CD4-positive, alpha-beta T cell (primary cell): ENCODE measurements around the gene GGTLC2. TPM values are rescaled to one million over a fixed set of nuclear protein-coding genes. Genes with fewer than 3 reads are reported as not detected.
"Not testable (repeated sequence)": the region's sequence is repeated elsewhere in the genome, so short reads cannot be mapped to it uniquely, and the experiment has no call there.

Experiments
- ATAC-seq: fragments of 200-7000 bp; cut with Tn5 transposase; one replicate; pipeline ENCODE4 v1.10.0; 2022; ENCODE audit warnings: mild to moderate bottlenecking; ENCODE audit not compliant: poor library complexity
- CTCF ChIA-PET: fragments of 350-600 bp; sonication (Branson Sonifier 250); formaldehyde crosslinking; loops from one replicate; lab custom pipeline; 2021; ENCODE audit warnings: antibody characterized with exemption, inconsistent platforms; lab: Charles Lee
- POLR2A ChIA-PET: fragments of 350-600 bp; sonication (Branson Sonifier 250); formaldehyde crosslinking; loops from one replicate; lab custom pipeline; 2021; ENCODE audit warnings: antibody characterized with exemption, inconsistent platforms; lab: Charles Lee
- DNase-seq, 14 experiments: peaks; one replicate each; pipeline ENCODE4 v3.0.0-alpha.2; 2013 to 2020; ENCODE audit warnings: mixed read lengths in 2 of 14
- H3K27ac ChIP-seq, 2 donors: one replicate each; pipeline versions ENCODE4 v1.5.1 to v1.7.0; 2013; ENCODE audit warnings: low read length in 2 of 2, low read depth in 1 of 2, mild to moderate bottlenecking in 1 of 2
- H3K27me3 ChIP-seq, 2 experiments: 1 replicate in 1 of 2; 2 replicates in 1 of 2; pipeline versions ENCODE4 v1.6.1 to v1.7.0; 2013; ENCODE audit warnings: low read length in 2 of 2, control low read depth in 1 of 2, mild to moderate bottlenecking in 1 of 2, moderate library complexity in 1 of 2; ENCODE audit not compliant: insufficient read depth in 2 of 2, control insufficient read depth in 1 of 2
- H3K36me3 ChIP-seq: one replicate; pipeline ENCODE4 v1.6.1; 2013; ENCODE audit warnings: low read length, control low read depth; ENCODE audit not compliant: insufficient read depth
- H3K4me1 ChIP-seq: one replicate; pipeline ENCODE4 v1.6.1; 2013; ENCODE audit warnings: low read length, control low read depth; ENCODE audit not compliant: insufficient read depth
- H3K4me3 ChIP-seq: one replicate; pipeline ENCODE4 v1.5.1; 2013; ENCODE audit warnings: mild to moderate bottlenecking, low read length, moderate library complexity
- H3K9me3 ChIP-seq, 2 experiments: 1 replicate in 1 of 2; 2 replicates in 1 of 2; pipeline versions ENCODE4 v1.6.1 to v1.7.0; 2013; ENCODE audit warnings: low read length in 2 of 2, mild to moderate bottlenecking in 2 of 2, control low read depth in 1 of 2, moderate library complexity in 1 of 2; ENCODE audit not compliant: control insufficient read depth in 1 of 2, insufficient read depth in 1 of 2
- H3K27ac Mint-ChIP-seq: one replicate; pipeline ENCODE4 v1.8.0; 2020; ENCODE audit warnings: mixed read lengths
- H3K27me3 Mint-ChIP-seq: one replicate; pipeline ENCODE4 v1.8.0; 2021; ENCODE audit warnings: mixed read lengths
- H3K36me3 Mint-ChIP-seq: one replicate; pipeline ENCODE4 v1.8.0; 2021; ENCODE audit warnings: low read depth, mixed read lengths
- H3K4me1 Mint-ChIP-seq: one replicate; pipeline ENCODE4 v1.8.0; 2021; ENCODE audit warnings: low read depth, mixed read lengths
- H3K4me3 Mint-ChIP-seq: one replicate; pipeline ENCODE4 v1.8.0; 2020; ENCODE audit warnings: mild to moderate bottlenecking, mixed read lengths
- H3K9me3 Mint-ChIP-seq: one replicate; pipeline ENCODE4 v1.8.0; 2020; ENCODE audit warnings: mixed read lengths
- CTCF ChIP-seq: fragments of 200-600 bp; IDR thresholded peaks from one replicate; pipeline ENCODE4 v1.8.0; 2022; ENCODE audit warnings: antibody characterized with exemption, mild to moderate bottlenecking
- intact Hi-C, 2 experiments: fragments of 100-400 bp; cut with DNase I in 1 of 2; cut with micrococcal nuclease in 1 of 2; formaldehyde crosslinking; loops; one replicate each; pipeline versions ENCODE4 v1.15.1 to v1.9.0; 2023 to 2025; cut with DNase I, micrococcal nuclease
- total RNA-seq, 174 experiments: library from RNA in 2 of 174; stranded (reverse) in 2 of 174; gene quantifications; one replicate each; pipeline ENCODE4 v1.2.3 and lab custom pipeline; 2021 to 2026

GGTLC2 gene
- total RNA-seq, 2 experiments from 2014 or later: not detected

- CTCF ChIA-PET, ATAC-seq, intact Hi-C loops: not testable (repeated sequence)
These were observed 3.5 kb downstream of the GGTLC2 start for GRCh38 chr22:22647952-22648351.

DNA sequence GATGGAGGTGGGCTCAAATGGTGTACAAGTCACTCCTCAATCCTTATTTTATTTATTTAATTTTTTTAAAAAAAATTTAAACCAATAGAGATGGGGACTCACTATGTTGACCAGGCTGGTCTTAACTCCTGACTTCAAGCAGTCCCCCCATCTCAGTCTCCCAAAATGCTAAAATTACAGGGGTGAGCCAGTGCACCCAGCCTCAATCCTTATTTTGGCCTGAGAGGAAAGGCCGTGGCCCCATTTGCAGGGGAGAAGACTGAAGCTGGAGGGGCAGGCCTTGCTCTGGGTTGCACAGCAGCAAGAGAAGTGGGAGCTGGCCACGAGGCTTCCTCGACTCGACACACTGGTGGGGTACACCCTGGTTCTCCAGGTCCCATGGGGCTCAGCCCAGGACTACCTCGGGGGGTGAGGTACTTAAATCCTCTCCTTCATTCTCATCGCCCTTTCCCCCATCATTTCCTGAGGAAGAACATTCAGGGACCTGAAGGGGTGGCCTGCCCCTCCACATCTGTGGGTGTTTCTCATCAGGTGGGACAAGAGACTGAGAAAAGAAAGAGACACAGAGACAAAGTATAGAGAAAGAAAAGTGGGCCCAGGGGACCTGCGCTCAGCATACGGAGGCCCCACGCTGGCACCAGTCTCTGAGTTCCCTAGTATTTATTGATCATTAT lies 4.6 kb downstream of the GGTLC2 start:
- H3K27me3 Mint-ChIP-seq, H3K9me3 Mint-ChIP-seq, H3K36me3 Mint-ChIP-seq, ATAC-seq, H3K27ac ChIP-seq, CTCF ChIA-PET, POLR2A ChIA-PET, DNase-seq, H3K27ac Mint-ChIP-seq, H3K4me3 ChIP-seq, H3K4me3 Mint-ChIP-seq, H3K27me3 ChIP-seq, H3K4me1 ChIP-seq, H3K9me3 ChIP-seq, intact Hi-C loops, H3K36me3 ChIP-seq: not testable (repeated sequence)
- H3K4me1 Mint-ChIP-seq: peaks cover 11% of the 10 kb centered on the region

More at GRCh38 chr22:22647952-22648351, 3.5 kb downstream of the GGTLC2 start:
- peak; percentile 41 for TF ChIP-seq CTCF
- H3K27ac Mint-ChIP-seq, H3K4me1 ChIP-seq, H3K4me1 Mint-ChIP-seq, POLR2A ChIA-PET, DNase-seq, H3K27me3 Mint-ChIP-seq, H3K9me3 ChIP-seq, H3K27ac ChIP-seq, H3K36me3 Mint-ChIP-seq, H3K36me3 ChIP-seq, H3K27me3 ChIP-seq, H3K9me3 Mint-ChIP-seq, H3K4me3 Mint-ChIP-seq, H3K4me3 ChIP-seq: not testable (repeated sequence)

GRCh38 chr22:22649761-22650160 lies 5.3 kb downstream of the GGTLC2 start:
- H3K4me1 ChIP-seq, H3K27ac Mint-ChIP-seq, intact Hi-C loops, H3K4me3 Mint-ChIP-seq, H3K36me3 Mint-ChIP-seq, H3K4me3 ChIP-seq, CTCF ChIA-PET, H3K9me3 ChIP-seq, POLR2A ChIA-PET, H3K27me3 Mint-ChIP-seq, H3K36me3 ChIP-seq, DNase-seq, H3K27me3 ChIP-seq, H3K27ac ChIP-seq, H3K9me3 Mint-ChIP-seq, ATAC-seq: not testable (repeated sequence)
- H3K4me1 Mint-ChIP-seq: peaks cover 12% of the 10 kb centered on the region

- H3K4me3 ChIP-seq, H3K4me3 Mint-ChIP-seq, CTCF ChIA-PET, intact Hi-C loops, H3K27ac Mint-ChIP-seq, ATAC-seq, H3K27ac ChIP-seq, H3K27me3 ChIP-seq, H3K9me3 Mint-ChIP-seq, H3K9me3 ChIP-seq, POLR2A ChIA-PET, DNase-seq, H3K27me3 Mint-ChIP-seq, H3K36me3 Mint-ChIP-seq, H3K4me1 ChIP-seq, H3K36me3 ChIP-seq: not testable (repeated sequence)
- H3K4me1 Mint-ChIP-seq: peaks cover 19% of the 10 kb centered on the region
These were observed 6.0 kb downstream of the GGTLC2 start for GRCh38 chr22:22650398-22650797.

DNA sequence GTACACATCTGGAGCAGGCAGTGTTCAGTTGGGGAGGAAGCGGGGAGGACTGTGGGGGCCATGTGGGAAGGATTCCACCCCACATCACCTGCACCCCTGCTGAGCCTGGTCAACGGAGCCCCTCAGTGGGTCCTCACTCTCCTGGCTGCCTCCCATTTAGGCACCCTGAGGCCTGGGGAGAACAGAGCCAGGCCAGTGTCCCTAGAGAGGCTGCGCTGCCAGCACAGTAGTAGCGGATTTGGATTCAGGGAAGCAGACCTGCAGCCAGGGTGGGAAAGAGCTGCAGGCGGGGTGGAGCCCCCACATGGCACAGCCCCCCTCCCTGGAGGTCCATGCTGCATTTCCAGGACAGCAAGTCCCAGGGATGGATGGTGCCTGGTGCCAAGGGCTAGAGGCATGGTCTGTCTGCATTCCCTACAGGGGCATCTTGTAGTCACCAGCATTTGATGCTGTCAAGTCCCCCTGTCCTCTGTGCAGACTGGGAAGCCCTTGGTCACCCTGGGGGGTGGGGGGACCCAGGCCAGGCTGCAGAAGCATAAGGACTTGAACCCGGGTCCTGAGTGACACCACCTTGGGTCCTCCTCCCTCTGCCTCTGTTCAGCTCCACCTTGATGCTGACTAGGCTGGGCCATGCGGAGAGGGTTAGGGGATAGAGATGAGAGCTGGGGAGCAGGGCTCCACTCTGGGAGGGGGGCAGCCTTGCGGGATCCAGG lies 6.5 kb downstream of the GGTLC2 start:
- intact Hi-C loops, ATAC-seq: not testable (repeated sequence)

DNA sequence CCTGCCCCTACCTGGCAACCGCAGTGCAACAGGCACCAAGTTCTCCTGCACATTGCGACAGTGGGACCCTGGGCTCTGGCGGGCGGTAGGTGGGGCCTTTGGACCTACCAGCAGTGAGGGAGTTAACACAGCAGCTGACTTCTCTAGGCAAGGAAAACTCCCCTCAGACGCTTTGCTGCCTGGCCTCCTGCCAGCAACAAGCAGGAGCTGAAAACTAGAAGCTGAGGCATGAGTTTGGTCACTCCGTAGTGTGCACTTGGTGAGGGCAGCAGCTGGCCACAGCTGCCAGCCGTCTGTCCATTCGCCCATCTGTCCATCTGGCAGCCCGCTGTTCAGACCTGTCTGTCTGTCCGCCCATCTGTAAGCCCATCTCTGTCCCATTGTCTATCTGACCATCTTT lies 7.2 kb downstream of the GGTLC2 start:
- H3K27me3 Mint-ChIP-seq, H3K27ac ChIP-seq, DNase-seq, POLR2A ChIA-PET, H3K9me3 ChIP-seq, ATAC-seq, H3K36me3 ChIP-seq, H3K27ac Mint-ChIP-seq, H3K36me3 Mint-ChIP-seq, H3K4me1 ChIP-seq, H3K27me3 ChIP-seq, H3K9me3 Mint-ChIP-seq, CTCF ChIA-PET, H3K4me3 Mint-ChIP-seq, intact Hi-C loops, H3K4me3 ChIP-seq: not testable (repeated sequence)
- H3K4me1 Mint-ChIP-seq: peaks cover 25% of the 10 kb centered on the region

More for the DNA sequence above, 6.5 kb downstream of the GGTLC2 start:
- H3K36me3 ChIP-seq, H3K9me3 Mint-ChIP-seq, H3K36me3 Mint-ChIP-seq, H3K27ac ChIP-seq, CTCF ChIA-PET, H3K4me1 ChIP-seq, H3K4me3 ChIP-seq, H3K9me3 ChIP-seq, H3K4me3 Mint-ChIP-seq, DNase-seq, H3K27me3 ChIP-seq, H3K27me3 Mint-ChIP-seq, POLR2A ChIA-PET, H3K27ac Mint-ChIP-seq: not testable (repeated sequence)
- H3K4me1 Mint-ChIP-seq: peaks cover 24% of the 10 kb centered on the region
